Measurements from ENCODE around the gene PRPF38B.

Gene PRPF38B

GRCh38 chr1:108749081-108749480 lies 57.0 kb downstream of the PRPF38B start:
- no peak for DNase-seq (ENCODE audit: low read depth)
- TF ChIP-seq MYC (IDR thresholded peaks at IDR 0.05; ENCODE audit: low read depth, low read length) (no peak), POLR2A (IDR thresholded peaks at IDR 0.05; ENCODE audit: extremely low read depth, insufficient read length) (no peak), CTCF (IDR thresholded peaks at IDR 0.05; ENCODE audit: low read depth, low read length) (no peak), MAX (IDR thresholded peaks at IDR 0.05; ENCODE audit: low read depth, low read length) (no peak)
- H3K4me3 ChIP-seq (ENCODE audit: low read depth, low read length), result no peak overlapping the region

GRCh38 chr1:108750476-108751181 lies 58.5 kb downstream of the PRPF38B start:
- DNase-seq (ENCODE audit: low read depth), result no peak
- H3K4me3 ChIP-seq (ENCODE audit: low read depth, low read length), result no peak overlapping the region
- TF ChIP-seq CTCF (IDR thresholded peaks at IDR 0.05; ENCODE audit: low read depth, low read length) (no peak), POLR2A (IDR thresholded peaks at IDR 0.05; ENCODE audit: extremely low read depth, insufficient read length) (no peak), MYC (IDR thresholded peaks at IDR 0.05; ENCODE audit: low read depth, low read length) (no peak), MAX (IDR thresholded peaks at IDR 0.05; ENCODE audit: low read depth, low read length) (no peak)
